ENCODE results near the gene PHPT1.
"Not testable (repeated sequence)": the region's sequence is repeated elsewhere in the genome, so short reads cannot be mapped to it uniquely, and the experiment has no call there.

Gene PHPT1

DNA sequence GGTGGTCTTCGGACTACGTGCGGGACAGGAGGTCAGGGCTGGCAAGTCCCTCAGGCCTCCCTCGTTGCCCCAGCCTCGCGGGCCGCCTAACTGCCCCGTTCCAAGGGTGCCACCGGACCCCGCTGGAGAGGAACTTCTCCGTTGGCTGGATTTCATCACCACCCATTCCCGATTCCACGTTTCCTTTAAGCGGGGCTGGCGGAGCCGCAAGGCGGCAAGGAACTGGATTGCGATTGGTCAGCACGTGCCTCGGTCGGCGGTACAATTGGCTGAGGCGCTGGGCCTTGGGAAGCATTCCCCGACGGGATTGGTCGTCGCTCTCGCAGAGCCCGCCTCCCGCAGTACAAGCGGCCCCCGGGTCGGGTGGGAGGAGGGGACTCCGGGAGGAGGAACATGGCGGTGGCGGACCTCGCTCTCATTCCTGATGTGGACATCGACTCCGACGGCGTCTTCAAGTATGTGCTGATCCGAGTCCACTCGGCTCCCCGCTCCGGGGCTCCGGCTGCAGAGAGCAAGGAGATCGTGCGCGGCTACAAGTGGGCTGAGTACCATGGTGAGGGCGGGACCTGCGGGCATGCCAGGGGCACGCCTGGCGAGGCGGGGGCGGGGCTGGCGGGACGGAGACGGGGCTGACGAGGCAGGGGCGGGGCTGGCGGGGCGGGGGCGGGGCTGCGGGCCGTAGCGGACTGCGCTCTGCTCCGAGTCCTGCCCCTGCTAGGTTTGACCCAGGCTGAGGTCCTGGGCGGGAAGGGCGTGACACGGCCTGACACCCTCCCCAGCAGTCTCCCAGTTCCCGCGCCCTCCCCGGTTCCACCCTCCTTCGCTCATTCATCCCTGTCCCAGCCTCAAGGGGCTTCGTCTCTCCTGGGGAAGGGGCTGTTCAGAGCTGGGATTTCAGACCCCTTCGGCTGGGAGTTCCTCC lies at the start of gene PHPT1:
PHPT1 (plus strand) TSS at position 372 of the 922 bp plus-strand sequence; CDS start at position 394, 22 bp downstream.
- peak; percentile 99 for DNase-seq (ENCODE audit: low read depth)

- peak; percentile 44 for DNase-seq (ENCODE audit: low read depth)
These were observed 49.2 kb upstream of the PHPT1 start for GRCh38 chr9:136799854-136800657.

DNA sequence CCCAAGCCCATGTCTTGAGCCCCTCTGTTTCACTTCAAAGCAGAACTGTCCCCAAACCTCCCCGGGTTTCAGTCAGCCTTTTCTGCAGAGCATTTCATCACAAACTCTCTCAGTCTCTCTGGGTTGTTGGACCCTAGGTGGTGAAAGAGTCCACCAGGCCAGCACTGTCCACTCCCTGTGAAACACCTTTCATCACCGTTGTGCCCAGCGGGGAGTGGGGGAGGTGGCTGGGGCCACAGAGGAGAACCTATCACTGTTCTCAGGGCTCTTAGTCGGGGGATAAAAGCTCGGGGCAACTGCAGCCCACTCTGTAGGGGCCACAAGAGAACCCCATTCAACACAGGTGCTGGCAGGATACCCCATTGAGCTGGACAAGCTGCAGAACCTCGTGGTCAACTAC lies 46.9 kb upstream of the PHPT1 start:
- no peak for DNase-seq (ENCODE audit: low read depth)

GRCh38 chr9:136803009-136803550 lies 46.1 kb upstream of the PHPT1 start:
- not testable (repeated sequence) for DNase-seq (ENCODE audit: low read depth)

GRCh38 chr9:136803551-136804508 lies 45.4 kb upstream of the PHPT1 start:
- DNase-seq (ENCODE audit: low read depth), result no peak

DNA sequence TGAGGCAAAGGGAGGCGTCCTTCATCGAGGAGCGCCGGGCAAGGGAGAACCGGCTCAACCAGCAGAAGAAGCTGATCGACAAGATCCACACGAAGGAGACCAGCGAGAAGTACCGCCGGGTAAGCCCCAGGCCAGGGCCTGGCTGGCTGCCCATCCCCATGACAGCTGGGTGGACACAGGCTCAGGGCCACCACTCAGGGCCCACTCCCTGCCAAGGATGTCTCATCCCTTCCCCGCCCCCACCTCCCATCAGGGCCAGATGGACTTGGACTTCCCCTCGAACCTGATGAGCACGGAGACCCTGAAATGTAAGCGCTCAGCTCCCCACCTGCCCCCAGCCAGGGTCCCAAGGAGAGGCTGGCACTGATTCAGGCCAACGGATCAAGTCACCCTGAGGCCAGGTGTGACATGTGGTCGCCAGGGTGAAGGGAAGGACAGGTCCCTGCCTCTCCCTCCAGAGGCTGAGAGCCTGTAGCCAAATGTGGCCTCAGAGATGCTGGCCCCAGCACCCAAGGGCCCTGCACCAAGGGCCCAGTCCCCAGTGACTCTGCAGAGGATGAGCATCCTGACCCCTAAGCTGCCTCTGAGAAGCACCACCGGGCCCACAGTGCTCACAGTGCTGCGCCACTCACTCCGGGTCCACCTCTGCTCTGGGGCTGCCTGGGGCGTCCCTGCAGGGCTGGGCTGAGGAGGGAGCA lies 44.6 kb upstream of the PHPT1 start:
- no peak for DNase-seq (ENCODE audit: low read depth)

- DNase-seq (ENCODE audit: low read depth), result no peak
These were observed 43.9 kb upstream of the PHPT1 start for GRCh38 chr9:136805207-136805740.

DNA sequence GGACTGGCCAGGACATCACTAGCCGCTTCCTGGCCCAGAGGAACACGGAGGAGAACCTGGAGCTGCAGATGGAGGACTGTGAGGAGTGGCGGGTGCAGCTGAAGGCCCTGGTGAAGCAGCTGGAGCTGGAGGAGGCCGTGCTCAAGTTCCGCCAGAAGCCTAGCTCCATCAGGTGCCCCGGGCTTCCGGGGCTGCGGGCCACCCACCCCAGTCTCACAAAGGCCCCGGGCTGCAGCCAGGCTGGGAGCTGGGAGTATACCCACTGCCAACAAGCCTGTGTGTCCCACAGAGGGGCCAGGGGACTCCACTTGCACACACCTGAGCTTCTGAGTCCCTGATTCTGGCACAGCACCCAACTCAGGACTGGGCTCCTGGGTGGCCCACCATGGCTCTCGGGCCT lies 43.1 kb upstream of the PHPT1 start:
- DNase-seq (ENCODE audit: low read depth), result no peak

DNA sequence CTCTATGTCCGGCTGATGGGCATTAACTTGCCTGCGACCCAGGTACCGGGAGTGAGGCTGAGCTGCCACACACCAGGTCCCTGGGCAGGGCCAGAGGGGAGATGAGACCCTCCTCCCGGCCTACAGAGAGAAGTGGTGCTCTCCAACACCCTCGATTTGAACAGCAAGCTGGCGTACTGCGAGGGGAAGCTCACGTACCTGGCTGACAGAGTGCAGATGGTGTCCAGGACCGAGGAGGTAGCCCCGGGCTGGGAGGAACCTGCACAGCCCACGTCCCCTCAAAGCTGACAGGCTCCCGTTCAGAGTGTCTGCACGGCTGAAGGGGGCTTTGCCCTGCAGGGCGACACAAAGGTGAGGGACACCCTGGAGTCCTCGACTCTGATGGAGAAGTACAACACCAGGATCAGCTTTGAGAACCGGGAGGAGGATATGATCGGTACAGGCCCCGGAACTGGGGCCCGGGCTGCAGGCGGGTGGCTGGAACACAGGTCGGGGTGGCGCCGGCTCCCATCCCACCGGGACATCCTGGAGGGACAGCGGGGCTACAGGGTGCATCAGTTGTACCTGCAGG lies 42.5 kb upstream of the PHPT1 start:
- no peak for DNase-seq (ENCODE audit: low read depth)

DNA sequence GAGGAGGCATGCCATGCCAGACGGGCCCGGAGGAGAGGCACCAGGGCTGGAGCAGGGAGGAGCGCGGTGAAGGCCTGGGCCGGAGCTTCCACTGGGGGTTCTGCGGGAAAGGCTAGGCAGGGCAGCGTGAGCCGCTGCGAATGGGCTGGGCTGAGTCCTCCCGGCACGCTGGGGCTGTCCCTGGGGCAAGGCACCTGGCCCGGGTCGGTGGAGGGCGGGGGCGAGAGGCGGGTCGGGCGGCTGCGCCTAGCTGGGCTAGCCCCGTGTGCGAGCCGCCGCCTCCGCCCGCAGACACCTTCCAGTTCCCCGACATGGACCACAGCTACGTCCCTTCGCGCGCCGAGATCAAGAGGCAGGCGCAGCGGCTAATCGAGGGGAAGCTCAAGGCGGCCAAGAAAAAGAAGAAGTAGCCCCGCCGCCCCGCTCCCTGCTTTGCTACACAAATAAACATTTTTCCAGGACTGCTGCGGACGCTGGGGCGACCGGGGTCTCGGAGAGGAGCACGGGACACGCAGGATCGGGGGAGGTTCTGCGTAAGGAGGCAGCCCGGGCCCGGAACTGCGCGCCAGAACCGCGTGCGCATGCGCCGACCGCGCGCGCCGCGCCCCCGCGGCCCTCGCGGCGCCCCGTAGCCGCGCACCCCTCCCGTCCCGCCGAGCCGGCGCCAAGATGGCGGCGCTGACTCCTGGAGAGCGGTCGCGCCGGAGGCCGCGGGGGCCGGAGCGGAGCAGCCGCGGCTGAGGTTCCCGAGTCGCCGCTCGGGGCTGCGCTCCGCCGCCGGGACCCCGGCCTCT lies 41.7 kb upstream of the PHPT1 start, which contains the start of gene RABL6:
RABL6 (plus strand) TSS at position 668 of the 794 bp plus-strand sequence. CDS start 249 bp downstream, outside the sequence.
- peak; percentile 61 for DNase-seq (ENCODE audit: low read depth)

GRCh38 chr9:136808075-136808805 lies 41.0 kb upstream of the PHPT1 start:
- peak; percentile 25 for DNase-seq (ENCODE audit: low read depth)

DNA sequence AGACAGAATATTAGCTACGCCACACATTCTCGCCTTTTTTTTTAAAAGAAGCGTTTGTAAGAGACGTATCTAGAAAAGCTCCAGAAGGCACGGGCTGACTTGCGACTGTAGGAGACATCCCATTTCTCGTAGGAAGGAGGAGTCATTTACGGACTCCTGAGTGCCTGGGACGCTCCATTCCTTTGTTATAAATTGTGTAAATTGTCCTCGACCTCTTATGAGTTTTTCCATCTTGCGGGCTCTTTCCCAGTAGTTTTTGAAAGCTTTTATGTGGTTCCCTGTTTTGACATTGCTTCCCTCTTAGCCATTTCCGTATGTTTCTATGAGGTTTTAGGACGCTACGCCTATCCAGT lies 40.4 kb upstream of the PHPT1 start:
- peak; percentile 57 for DNase-seq (ENCODE audit: low read depth)

DNA sequence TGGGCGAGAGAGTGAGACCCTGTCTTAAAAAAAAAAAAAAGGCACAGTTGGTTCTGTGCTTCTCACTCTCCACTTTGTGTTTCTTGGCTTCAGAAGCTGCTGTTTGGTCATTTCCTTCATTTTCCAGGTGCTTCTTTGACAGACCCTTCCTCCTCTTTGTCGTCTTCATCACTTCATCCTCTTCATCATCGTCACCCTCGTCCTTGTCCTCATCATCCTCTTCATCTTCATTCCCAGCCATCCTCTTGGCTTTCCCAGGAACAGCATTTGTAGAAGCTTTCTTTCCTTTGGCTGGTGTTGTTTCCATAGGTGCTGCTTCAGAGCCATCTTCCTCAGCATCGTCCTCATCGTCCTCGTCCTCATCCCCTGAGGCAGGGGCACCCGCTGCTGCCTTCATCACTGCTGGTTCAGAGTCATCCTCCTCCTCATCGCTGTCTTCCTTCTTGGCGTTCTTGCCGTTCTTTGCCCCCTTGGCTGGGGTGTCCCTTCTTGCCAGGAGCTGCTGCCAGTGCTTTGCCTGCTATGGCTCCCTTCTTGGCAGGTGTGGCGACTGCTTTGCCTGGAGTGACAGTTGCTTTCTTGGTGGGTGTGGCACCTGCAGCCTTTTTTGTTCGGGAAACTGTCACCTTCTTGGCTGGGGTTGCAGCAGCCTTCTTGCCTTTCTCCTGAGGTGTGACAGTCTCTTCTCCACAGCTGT lies 34.3 kb upstream of the PHPT1 start:
- no peak for DNase-seq (ENCODE audit: low read depth)

- no peak for DNase-seq (ENCODE audit: low read depth)
These were observed 33.8 kb upstream of the PHPT1 start for GRCh38 chr9:136815422-136815782.

GRCh38 chr9:136820971-136821825 lies 28.0 kb upstream of the PHPT1 start:
- DNase-seq (ENCODE audit: low read depth), result peak; percentile 53

- no peak for DNase-seq (ENCODE audit: low read depth)
These were observed 27.2 kb upstream of the PHPT1 start for GRCh38 chr9:136821826-136822544.

Measured in iris pigment epithelial cell (primary cell).